Stimulated activated naive B cell treated with anti-CD40 and anti-IgM and Interleukin-4, amounts not matched to agents 10 μg/mL and 1 μg/mL and 100 μg/mL, for 72 hours (primary cell): ENCODE data around the gene HTR1D.
A peak's percentile ranks its signal among the peaks of the same experiment; 100 is the strongest.

Experiments
- ATAC-seq, 2 donors: fragments of 150-1000 bp; cut with Tn5 transposase; replicated peaks; 2 replicates each; pipeline ENCODE4 v1.10.0; 2021; ENCODE audit warnings: moderate library complexity in 1 of 2
- DNase-seq: peaks from one replicate; pipeline ENCODE4 v3.0.0; 2021
- H3K27ac Mint-ChIP-seq: one replicate; pipeline ENCODE4 v1.8.0; 2022; ENCODE audit warnings: mild to moderate bottlenecking, mixed read lengths
- H3K27me3 Mint-ChIP-seq, 2 donors: one replicate each; pipeline ENCODE4 v1.8.0; 2022; ENCODE audit warnings: mixed read lengths in 2 of 2
- H3K36me3 Mint-ChIP-seq, 2 donors: one replicate each; pipeline ENCODE4 v1.8.0; 2022; ENCODE audit warnings: mixed read lengths in 2 of 2, mild to moderate bottlenecking in 1 of 2
- H3K4me1 Mint-ChIP-seq, 2 donors: one replicate each; pipeline ENCODE4 v1.8.0; 2022; ENCODE audit warnings: mixed read lengths in 2 of 2, mild to moderate bottlenecking in 1 of 2
- H3K4me3 Mint-ChIP-seq, 2 donors: one replicate each; pipeline ENCODE4 v1.8.0; 2022; ENCODE audit warnings: mild to moderate bottlenecking in 2 of 2, mixed read lengths in 2 of 2, moderate library complexity in 1 of 2
- H3K9me3 Mint-ChIP-seq, 2 donors: one replicate each; pipeline ENCODE4 v1.8.0; 2022; ENCODE audit warnings: mixed read lengths in 2 of 2, mild to moderate bottlenecking in 1 of 2

Gene HTR1D

GRCh38 chr1:23184212-23184934 is 32.9 kb downstream of the HTR1D start:
- ATAC-seq: peak; percentile 41
- Mint-ChIP-seq H3K36me3 (no peaks in the 10 kb centered on the region), H3K27ac (no peak overlapping the region), H3K27me3 (peaks cover 0 to 3% of the 10 kb centered on the region in 2 donors), H3K9me3 (no peaks in the 10 kb centered on the region), H3K4me3 (peak overlapping the region; percentile 70 to 77), H3K4me1 (peaks cover under 1 to 3% of the 10 kb centered on the region in 2 donors)
- no peak for DNase-seq

GRCh38 chr1:23179862-23180261 is 37.4 kb downstream of the HTR1D start:
- peaks cover 0 to 3% of the 10 kb centered on the region in 2 donors for H3K27me3 Mint-ChIP-seq
- H3K4me1 Mint-ChIP-seq: peaks cover 13 to 27% of the 10 kb centered on the region in 2 donors
- no peaks in the 10 kb centered on the region for H3K36me3 Mint-ChIP-seq
- no peak overlapping the region for H3K27ac Mint-ChIP-seq
- no peaks in the 10 kb centered on the region for H3K9me3 Mint-ChIP-seq
- no peak for DNase-seq
- no peak for ATAC-seq
- no peak overlapping the region for H3K4me3 Mint-ChIP-seq

GRCh38 chr1:23178950-23179349 is 38.4 kb downstream of the HTR1D start:
- Mint-ChIP-seq H3K9me3 (peaks cover 0 to 2% of the 10 kb centered on the region in 2 donors), H3K27me3 (peaks cover 0 to 3% of the 10 kb centered on the region in 2 donors), H3K4me3 (no peak overlapping the region), H3K36me3 (no peaks in the 10 kb centered on the region), H3K27ac (no peak overlapping the region), H3K4me1 (peaks cover 12 to 35% of the 10 kb centered on the region in 2 donors)
- DNase-seq: no peak
- ATAC-seq: peak; percentile 35 to 40

GRCh38 chr1:23178414-23178813 is 38.9 kb downstream of the HTR1D start:
- H3K36me3 Mint-ChIP-seq: no peaks in the 10 kb centered on the region
- ATAC-seq: no peak

GRCh38 chr1:23177438-23178380 is 39.6 kb downstream of the HTR1D start:
- Mint-ChIP-seq H3K9me3 (peaks cover 0 to 2% of the 10 kb centered on the region in 2 donors), H3K4me1 (peaks cover 12 to 35% of the 10 kb centered on the region in 2 donors), H3K27me3 (peaks cover 0 to 3% of the 10 kb centered on the region in 2 donors), H3K36me3 (no peaks in the 10 kb centered on the region), H3K27ac (peak overlapping the region; percentile 62), H3K4me3 (peak overlapping the region; percentile 82 to 86)
- ATAC-seq: peak; percentile 92 to 94
- peak; percentile 61 for DNase-seq

More at GRCh38 chr1:23178414-23178813, 38.9 kb downstream of the HTR1D start:
- Mint-ChIP-seq H3K27me3 (peaks cover 0 to 3% of the 10 kb centered on the region in 2 donors), H3K9me3 (peaks cover 0 to 2% of the 10 kb centered on the region in 2 donors), H3K27ac (peak overlapping the region; percentile 20), H3K4me1 (peaks cover 12 to 35% of the 10 kb centered on the region in 2 donors), H3K4me3 (peak overlapping the region; percentile 82 to 86)
- DNase-seq: no peak

GRCh38 chr1:23177031-23177430 is 40.3 kb downstream of the HTR1D start:
- no peaks in the 10 kb centered on the region for H3K27me3 Mint-ChIP-seq
- no peak overlapping the region for H3K27ac Mint-ChIP-seq
- H3K4me3 Mint-ChIP-seq: peak overlapping the region; percentile 82 to 86
- no peaks in the 10 kb centered on the region for H3K36me3 Mint-ChIP-seq
- DNase-seq: no peak
- peaks cover 0 to 2% of the 10 kb centered on the region in 2 donors for H3K9me3 Mint-ChIP-seq
- H3K4me1 Mint-ChIP-seq: peaks cover 12 to 35% of the 10 kb centered on the region in 2 donors
- peak in 1 of 2 donors; percentile 6 for ATAC-seq

GRCh38 chr1:23174426-23175110 is 42.7 kb downstream of the HTR1D start:
- Mint-ChIP-seq H3K4me1 (peaks cover 17 to 41% of the 10 kb centered on the region in 2 donors), H3K27me3 (no peaks in the 10 kb centered on the region), H3K4me3 (no peak overlapping the region), H3K9me3 (peaks cover 0 to 2% of the 10 kb centered on the region in 2 donors), H3K36me3 (no peaks in the 10 kb centered on the region), H3K27ac (no peak overlapping the region)
- ATAC-seq (no peak), DNase-seq (no peak)

GRCh38 chr1:23171181-23171755 is 46.0 kb downstream of the HTR1D start:
- no peak for ATAC-seq
- Mint-ChIP-seq H3K9me3 (peaks cover 0 to 2% of the 10 kb centered on the region in 2 donors), H3K27me3 (no peaks in the 10 kb centered on the region), H3K27ac (no peak overlapping the region), H3K36me3 (peaks cover 2 to 6% of the 10 kb centered on the region in 2 donors), H3K4me1 (peaks cover 17 to 36% of the 10 kb centered on the region in 2 donors), H3K4me3 (no peak overlapping the region)
- DNase-seq: no peak

GRCh38 chr1:23169727-23170335 is 47.5 kb downstream of the HTR1D start:
- peak; percentile 47 for DNase-seq
- Mint-ChIP-seq H3K4me1 (peaks cover 17 to 39% of the 10 kb centered on the region in 2 donors), H3K27me3 (no peaks in the 10 kb centered on the region), H3K36me3 (peaks cover 2 to 6% of the 10 kb centered on the region in 2 donors), H3K4me3 (peak overlapping the region; percentile 66 to 100), H3K9me3 (peaks cover 0 to 2% of the 10 kb centered on the region in 2 donors), H3K27ac (peak overlapping the region; percentile 25)
- peak; percentile 78 to 83 for ATAC-seq

- H3K27ac Mint-ChIP-seq: peak overlapping the region; percentile 94
- DNase-seq (no peak), ATAC-seq (no peak)
- H3K9me3 Mint-ChIP-seq: no peaks in the 10 kb centered on the region
- no peaks in the 10 kb centered on the region for H3K27me3 Mint-ChIP-seq
- H3K4me1 Mint-ChIP-seq: peaks cover 15 to 33% of the 10 kb centered on the region in 2 donors
- peaks cover 2 to 6% of the 10 kb centered on the region in 2 donors for H3K36me3 Mint-ChIP-seq
- H3K4me3 Mint-ChIP-seq: peak overlapping the region; percentile 100
Observed at GRCh38 chr1:23169195-23169575, 48.1 kb downstream of the HTR1D start.

GRCh38 chr1:23168445-23169194 is 48.7 kb downstream of the HTR1D start, which contains the start of gene LUZP1:
LUZP1 (minus strand) TSS chr1:23168856.
- H3K36me3 Mint-ChIP-seq: peaks cover 2 to 6% of the 10 kb centered on the region in 2 donors
- peak; percentile 74 for DNase-seq
- no peaks in the 10 kb centered on the region for H3K27me3 Mint-ChIP-seq
- peak within 1 kb of the TSS; percentile 100 for H3K4me3 Mint-ChIP-seq
- H3K4me1 Mint-ChIP-seq: peaks cover 15 to 32% of the 10 kb centered on the region in 2 donors
- peak; percentile 80 to 84 for ATAC-seq
- no peaks in the 10 kb centered on the region for H3K9me3 Mint-ChIP-seq
- H3K27ac Mint-ChIP-seq: peak within 1 kb of the TSS; percentile 94

GRCh38 chr1:23168079-23168444 is 49.2 kb downstream of the HTR1D start:
- peak; percentile 28 to 29 for ATAC-seq
- no peaks in the 10 kb centered on the region for H3K9me3 Mint-ChIP-seq
- H3K4me1 Mint-ChIP-seq: peaks cover 15 to 32% of the 10 kb centered on the region in 2 donors
- H3K4me3 Mint-ChIP-seq: peak overlapping the region; percentile 100
- H3K36me3 Mint-ChIP-seq: peaks cover 2 to 6% of the 10 kb centered on the region in 2 donors
- H3K27ac Mint-ChIP-seq: peak overlapping the region; percentile 94
- DNase-seq: no peak
- no peaks in the 10 kb centered on the region for H3K27me3 Mint-ChIP-seq
